Dendritic cell treated with granulocyte-macrophage colony-stimulating factor and Interleukin-4, amounts not matched to agents 40 ng/mL and 50 ng/mL, for 4 days (primary cell): ENCODE measurements around the gene OPRM1.

Experiments used
- H3K27ac Mint-ChIP-seq: one replicate; pipeline ENCODE4 v1.8.0; 2022; ENCODE audit warnings: mild to moderate bottlenecking, mixed read lengths
- H3K27me3 Mint-ChIP-seq: one replicate; pipeline ENCODE4 v1.8.0; 2022; ENCODE audit warnings: mild to moderate bottlenecking, mixed read lengths
- H3K36me3 Mint-ChIP-seq: one replicate; pipeline ENCODE4 v1.8.0; 2022; ENCODE audit warnings: low read depth, mixed read lengths
- H3K4me1 Mint-ChIP-seq: one replicate; pipeline ENCODE4 v1.8.0; 2022; ENCODE audit warnings: low read depth, mixed read lengths
- H3K4me3 Mint-ChIP-seq: one replicate; pipeline ENCODE4 v1.8.0; 2022; ENCODE audit warnings: mild to moderate bottlenecking, moderate library complexity, mixed read lengths
- H3K9me3 Mint-ChIP-seq: one replicate; pipeline ENCODE4 v1.8.0; 2022; ENCODE audit warnings: mixed read lengths
- intact Hi-C: fragments of 100-400 bp; cut with micrococcal nuclease; formaldehyde crosslinking; loops from one replicate; pipeline ENCODE4 v1.15.0; 2022

Gene OPRM1

DNA sequence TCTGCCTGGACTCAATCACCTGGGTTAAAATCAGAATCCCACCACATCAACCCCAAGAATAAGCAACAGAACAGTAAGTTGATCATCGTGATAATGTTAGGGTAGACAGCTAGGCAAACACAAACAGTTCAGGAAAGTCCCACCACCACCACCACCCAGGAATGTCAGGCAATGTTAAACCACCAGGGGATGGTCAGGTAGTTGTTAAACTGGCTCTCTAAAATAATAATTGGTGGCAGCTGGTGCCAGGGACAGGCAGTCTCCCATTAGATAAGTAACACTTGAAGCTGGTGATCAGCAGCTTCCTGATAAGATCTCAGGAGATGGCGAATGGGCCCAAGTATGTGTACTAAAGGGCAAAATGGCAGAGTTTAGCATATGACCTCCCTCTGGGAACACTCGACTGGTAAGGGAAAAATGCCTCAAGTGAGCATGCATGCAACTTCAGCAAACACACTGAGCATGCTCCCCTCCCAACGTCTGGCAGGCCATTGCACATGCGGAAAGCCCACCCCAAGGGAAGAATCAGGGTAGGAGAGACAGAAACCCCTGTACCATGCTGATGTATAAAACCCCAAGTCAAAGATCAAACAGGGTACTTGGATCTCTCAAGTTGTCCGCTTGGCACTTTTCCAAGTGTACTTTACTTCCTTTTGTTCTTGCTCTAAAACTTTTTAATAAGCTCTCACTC, 250.9 kb downstream of the OPRM1 start:
- peaks cover 36% of the 10 kb centered on the region for H3K36me3 Mint-ChIP-seq
- intact Hi-C loops = no loop called here
- H3K9me3 Mint-ChIP-seq = peaks cover 14% of the 10 kb centered on the region
- H3K4me3 Mint-ChIP-seq = no peak overlapping the region
- H3K27ac Mint-ChIP-seq = peak overlapping the region; percentile 28
- peaks cover 36% of the 10 kb centered on the region for H3K4me1 Mint-ChIP-seq
- no peaks in the 10 kb centered on the region for H3K27me3 Mint-ChIP-seq

GRCh38 chr6:154292066-154292465, 253.0 kb downstream of the OPRM1 start:
- Mint-ChIP-seq H3K27me3 (no peaks in the 10 kb centered on the region), H3K4me1 (peaks cover 45% of the 10 kb centered on the region), H3K27ac (no peak overlapping the region), H3K9me3 (peaks cover 4% of the 10 kb centered on the region), H3K4me3 (no peak overlapping the region), H3K36me3 (peaks cover 31% of the 10 kb centered on the region)
- intact Hi-C loops = no loop called here

GRCh38 chr6:154292855-154293519, 253.9 kb downstream of the OPRM1 start:
- Mint-ChIP-seq H3K27ac (peak overlapping the region; percentile 35), H3K27me3 (no peaks in the 10 kb centered on the region), H3K4me3 (no peak overlapping the region), H3K36me3 (peaks cover 22% of the 10 kb centered on the region), H3K9me3 (no peaks in the 10 kb centered on the region), H3K4me1 (peaks cover 48% of the 10 kb centered on the region)
- intact Hi-C loops = no loop called here

GRCh38 chr6:154295733-154296132, 256.7 kb downstream of the OPRM1 start:
- H3K9me3 Mint-ChIP-seq = no peaks in the 10 kb centered on the region
- peaks cover 50% of the 10 kb centered on the region for H3K4me1 Mint-ChIP-seq
- intact Hi-C loops = no loop called here
- H3K27me3 Mint-ChIP-seq = no peaks in the 10 kb centered on the region
- peak overlapping the region; percentile 18 for H3K27ac Mint-ChIP-seq
- H3K36me3 Mint-ChIP-seq = peaks cover 5% of the 10 kb centered on the region
- H3K4me3 Mint-ChIP-seq = no peak overlapping the region
